Mononuclear cell (primary cell): ENCODE results near the gene SPATA33. TPM values are rescaled to one million over a fixed set of nuclear protein-coding genes. Genes with fewer than 3 reads are reported as not detected.

Experiments used
- H3K27me3 ChIP-seq: 2 replicates; pipeline ENCODE4 v1.6.0; 2011; ENCODE audit warnings: low read length, control low read depth; ENCODE audit not compliant: insufficient read depth
- H3K4me1 ChIP-seq: 2 replicates; pipeline ENCODE4 v1.5.1; 2011; ENCODE audit warnings: mild to moderate bottlenecking, low read length, control low read depth; ENCODE audit not compliant: insufficient read depth
- H3K4me3 ChIP-seq: 2 replicates; pipeline ENCODE4 v1.5.1; 2011; ENCODE audit warnings: mild to moderate bottlenecking, low read length, moderate library complexity
- H3K9me3 ChIP-seq: 2 replicates; pipeline ENCODE4 v1.5.1; 2011; ENCODE audit warnings: low read depth, mild to moderate bottlenecking, control low read depth, low read length
- total RNA-seq: library from RNA; depleted of rRNA; stranded (reverse); fragments of >200 nt; gene quantifications from one replicate; pipeline ENCODE4 v1.2.3, GENCODE V29; 2012

SPATA33 gene
- total RNA-seq, 1 donor, result 1.3 TPM

DNA sequence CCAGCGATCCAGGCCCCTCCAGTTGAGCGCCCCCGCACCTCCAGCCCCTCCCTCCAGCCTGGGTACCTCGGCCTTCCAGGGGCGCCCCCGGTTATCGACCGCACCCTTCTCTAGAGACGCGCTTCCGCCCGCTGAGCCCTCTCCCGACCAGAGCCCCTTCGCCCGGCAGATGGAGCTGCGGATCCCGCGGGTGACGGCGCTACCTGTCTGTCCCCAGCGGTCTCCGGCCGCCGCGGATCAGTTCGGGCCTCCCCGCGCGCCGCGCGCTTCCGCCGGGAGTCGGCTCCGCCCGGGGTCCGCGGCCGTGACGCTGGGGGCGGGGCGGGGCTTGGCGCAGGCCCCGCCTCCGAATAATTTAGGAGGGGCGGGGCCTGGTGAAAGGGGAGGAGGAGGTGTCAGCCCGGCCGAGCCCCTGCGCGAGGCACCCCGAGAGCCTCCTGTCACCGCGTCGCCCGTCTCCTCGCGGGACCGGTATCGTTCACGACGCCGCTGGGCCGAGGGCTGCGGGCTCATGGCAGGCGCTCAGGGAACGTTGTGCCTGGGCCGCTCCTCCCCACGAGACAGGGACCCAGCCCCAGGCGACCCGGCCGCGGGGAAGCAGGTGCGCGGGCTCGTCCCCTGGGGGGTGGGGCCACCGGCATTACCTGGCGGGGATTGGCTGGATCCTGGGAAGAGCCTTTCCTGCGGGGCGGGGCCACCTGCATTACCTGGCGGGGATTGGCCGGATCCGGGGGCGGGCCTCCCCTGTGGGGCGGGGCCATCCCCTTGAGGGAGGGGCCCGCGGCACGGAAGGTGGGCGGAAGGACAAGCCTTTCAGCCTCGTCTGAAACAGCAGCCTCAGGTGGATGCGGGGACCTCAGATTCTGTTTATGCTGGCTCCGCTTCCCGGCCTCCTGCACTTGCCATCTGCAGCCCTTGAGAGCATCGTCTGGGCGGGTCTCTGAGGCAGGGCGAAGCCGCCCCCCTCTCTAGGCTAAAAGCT is 44.1 kb downstream of the SPATA33 start, which contains the start of gene SPATA2L:
SPATA2L (minus strand) TSS at position 281 of the 982 bp plus-strand sequence. CDS start 473 bp downstream, outside the sequence.
- Histone ChIP-seq H3K4me3 (peak within 1 kb of the TSS; percentile 52), H3K4me1 (peaks cover 38% of the 10 kb centered on the region), H3K27me3 (no peaks in the 10 kb centered on the region), H3K9me3 (no peaks in the 10 kb centered on the region)

DNA sequence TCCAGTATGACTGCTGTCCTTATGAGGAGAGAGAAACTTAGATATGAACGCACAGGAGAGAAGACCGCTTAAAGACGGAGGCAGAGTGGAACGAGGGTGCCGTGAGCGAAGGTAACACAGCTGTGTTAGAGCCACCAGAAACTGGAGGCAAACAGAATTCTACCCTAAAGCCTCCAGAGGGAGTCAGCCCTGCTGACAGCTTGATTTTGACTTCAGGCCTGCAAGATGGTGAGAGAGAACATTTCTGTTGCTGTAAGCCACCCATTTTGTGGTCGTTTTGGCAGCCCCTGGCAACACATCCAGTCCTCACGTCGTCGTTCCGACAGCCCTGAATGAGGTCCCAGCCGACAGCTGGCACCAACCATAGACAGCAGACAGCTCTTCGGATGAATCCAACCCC is 46.6 kb downstream of the SPATA33 start:
- Histone ChIP-seq H3K27me3 (no peaks in the 10 kb centered on the region), H3K4me3 (no peak overlapping the region), H3K4me1 (peaks cover 36% of the 10 kb centered on the region), H3K9me3 (no peaks in the 10 kb centered on the region)

DNA sequence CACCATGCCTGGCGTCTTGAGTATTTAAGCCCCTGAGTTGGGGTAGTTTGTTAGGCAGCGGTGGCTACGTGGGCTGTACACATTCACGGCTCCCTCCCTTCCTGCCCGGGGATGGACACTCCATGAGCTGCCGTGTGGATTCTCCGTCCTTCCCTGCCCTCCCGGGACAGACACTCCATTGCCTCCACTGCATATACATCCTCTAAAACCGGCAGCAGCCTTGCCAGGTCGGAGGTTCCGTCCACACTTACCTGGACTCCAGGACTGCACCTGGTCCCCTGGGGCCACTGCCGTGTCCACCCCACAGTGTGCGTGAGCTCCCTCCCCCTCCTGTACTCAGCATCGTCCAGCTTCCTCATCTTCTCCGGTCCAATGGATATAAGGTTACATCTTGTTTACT is 47.4 kb downstream of the SPATA33 start:
- H3K9me3 ChIP-seq, result no peaks in the 10 kb centered on the region
- no peaks in the 10 kb centered on the region for H3K27me3 ChIP-seq

DNA sequence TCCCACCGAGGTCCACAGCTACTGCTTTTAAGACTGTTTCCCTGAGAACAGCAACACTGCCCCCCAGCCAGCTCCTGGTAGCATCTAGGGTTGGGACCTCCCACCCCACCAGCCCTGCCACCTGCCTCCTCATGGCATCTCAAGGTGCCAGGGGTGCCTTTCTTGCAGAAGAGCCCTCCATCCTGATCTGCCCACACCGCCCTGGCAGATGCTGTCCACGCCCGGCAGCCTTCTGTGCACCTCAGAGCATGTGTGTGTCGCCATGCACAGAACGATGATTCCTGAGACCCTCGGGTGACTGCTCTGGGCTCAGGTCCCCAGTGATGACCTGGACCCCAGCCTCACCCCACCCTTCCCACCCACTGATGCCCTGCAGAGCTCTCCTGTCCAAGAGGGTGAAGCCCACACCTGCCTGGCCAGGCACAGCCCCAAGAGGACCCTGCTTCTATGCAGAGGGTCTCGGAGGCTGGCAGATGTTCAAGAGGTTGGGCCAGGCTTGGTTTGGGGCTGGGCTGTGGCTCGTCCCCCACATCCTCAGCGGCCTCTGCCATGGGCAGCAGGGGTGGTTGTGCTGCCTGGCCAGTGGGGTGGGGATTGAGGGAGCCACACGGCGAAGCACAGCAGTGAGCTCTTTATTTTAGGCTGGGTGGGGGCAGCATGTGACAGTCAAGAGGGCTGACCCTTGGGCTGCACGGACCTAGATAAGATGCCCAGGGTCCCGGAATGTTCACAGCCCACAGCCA is 49.1 kb downstream of the SPATA33 start:
- H3K9me3 ChIP-seq, result no peaks in the 10 kb centered on the region
- H3K4me1 ChIP-seq, result peaks cover 18% of the 10 kb centered on the region
- no peak overlapping the region for H3K4me3 ChIP-seq
- no peaks in the 10 kb centered on the region for H3K27me3 ChIP-seq

More for the DNA sequence above, 47.4 kb downstream of the SPATA33 start:
- peaks cover 30% of the 10 kb centered on the region for H3K4me1 ChIP-seq
- no peak overlapping the region for H3K4me3 ChIP-seq

DNA sequence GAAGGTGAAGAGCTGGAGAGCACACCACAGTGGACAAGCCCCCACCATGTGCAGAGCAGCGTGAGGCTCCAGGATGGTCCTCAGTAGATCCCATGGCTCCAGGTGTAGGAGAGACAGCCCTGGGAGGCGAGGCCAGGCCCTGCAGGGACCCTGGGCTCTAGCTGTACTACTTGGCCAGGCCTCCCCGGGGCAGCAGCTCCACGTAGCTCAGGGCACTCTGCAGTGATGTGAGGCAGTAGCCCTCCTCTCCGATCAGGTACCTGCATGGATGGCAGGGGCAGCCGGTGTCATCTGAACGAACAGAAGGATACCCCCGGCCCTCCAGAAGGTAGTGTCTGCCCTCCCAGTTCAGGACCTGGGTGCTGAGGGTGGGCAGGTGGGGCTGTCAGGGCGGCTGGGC is 50.1 kb downstream of the SPATA33 start:
- Histone ChIP-seq H3K4me1 (peaks cover 21% of the 10 kb centered on the region), H3K4me3 (no peak overlapping the region), H3K9me3 (no peaks in the 10 kb centered on the region), H3K27me3 (no peaks in the 10 kb centered on the region)

DNA sequence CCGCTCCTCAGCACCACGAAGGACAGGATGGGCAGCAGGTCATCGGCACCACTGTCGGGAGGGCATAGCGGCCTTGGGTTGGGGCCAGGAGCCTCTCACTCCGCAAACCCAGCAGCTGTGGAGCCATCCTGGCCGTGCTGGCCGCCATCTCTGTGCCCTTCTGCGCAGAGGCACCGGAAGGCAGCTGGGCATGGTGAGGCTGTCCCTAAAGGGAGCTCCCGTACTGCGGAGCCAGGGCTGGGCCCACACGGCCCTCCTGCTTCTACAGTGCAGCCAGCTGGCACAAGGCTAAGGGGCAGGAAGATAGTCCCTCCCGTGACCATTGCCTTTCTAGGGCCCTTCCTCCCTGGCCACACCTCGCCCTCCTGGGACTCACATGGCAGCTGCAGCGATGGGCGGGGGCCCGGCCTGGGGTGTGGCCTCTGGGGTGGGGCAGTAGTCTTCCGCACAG is 50.9 kb downstream of the SPATA33 start:
- no peak overlapping the region for H3K4me3 ChIP-seq
- no peaks in the 10 kb centered on the region for H3K9me3 ChIP-seq
- peaks cover 23% of the 10 kb centered on the region for H3K4me1 ChIP-seq
- H3K27me3 ChIP-seq, result no peaks in the 10 kb centered on the region

DNA sequence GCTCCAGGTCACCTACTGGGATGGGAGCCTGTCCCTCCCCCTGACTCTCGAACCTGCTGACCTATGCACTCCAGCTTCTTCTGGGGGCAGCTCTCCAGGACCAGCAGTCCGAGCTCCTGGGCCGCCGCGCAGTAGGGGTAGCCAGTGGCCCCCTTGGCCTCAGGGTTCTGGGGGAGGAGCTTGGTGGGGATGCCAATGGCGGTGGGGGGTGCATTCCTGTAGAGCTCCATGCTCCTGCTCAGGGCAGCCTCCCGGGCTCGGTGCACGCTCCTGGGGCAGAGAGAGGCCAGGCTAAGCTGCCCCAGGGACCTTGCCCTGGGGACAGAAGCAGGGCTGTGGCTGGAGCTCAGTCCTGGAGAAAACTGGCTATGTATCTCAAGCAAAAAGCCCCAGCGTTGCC is 51.5 kb downstream of the SPATA33 start:
- Histone ChIP-seq H3K9me3 (no peaks in the 10 kb centered on the region), H3K4me3 (no peak overlapping the region), H3K27me3 (no peaks in the 10 kb centered on the region), H3K4me1 (peaks cover 23% of the 10 kb centered on the region)

DNA sequence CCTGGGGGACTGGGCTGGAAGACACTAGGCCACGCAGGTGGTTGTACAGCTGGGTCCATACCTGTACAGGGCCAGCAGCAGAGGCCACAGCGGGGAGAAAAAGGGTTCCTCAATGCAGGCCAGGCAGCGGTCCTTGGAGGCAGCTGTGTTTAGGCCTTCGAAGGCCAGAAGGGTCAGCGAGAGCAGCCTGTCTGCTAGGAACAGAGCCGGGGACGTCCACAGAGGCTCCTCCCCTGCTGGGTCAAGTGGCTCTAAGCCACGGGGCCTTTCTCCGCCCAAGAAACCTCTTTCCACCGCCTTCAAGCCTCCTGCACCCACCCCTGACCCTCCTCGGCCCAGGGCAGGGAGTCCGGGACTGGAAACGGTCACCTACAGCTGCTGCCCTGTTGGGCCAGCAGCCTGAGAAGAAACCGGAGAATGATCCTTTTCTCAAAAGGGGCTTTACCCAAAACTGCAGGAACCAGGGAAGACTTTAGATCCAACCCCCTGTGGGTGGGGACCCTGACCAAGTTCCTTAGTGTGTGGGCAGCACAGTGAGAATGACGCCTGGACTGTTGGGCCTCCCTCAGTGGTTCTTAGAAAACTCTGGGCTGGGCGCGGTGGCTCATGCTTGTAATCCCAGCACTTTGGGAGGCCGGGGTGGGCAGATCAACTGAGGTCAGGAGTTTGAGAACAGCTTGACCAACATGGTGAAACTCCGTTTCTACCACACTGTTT is 52.2 kb downstream of the SPATA33 start:
- Histone ChIP-seq H3K4me1 (peaks cover 23% of the 10 kb centered on the region), H3K27me3 (no peaks in the 10 kb centered on the region), H3K9me3 (no peaks in the 10 kb centered on the region), H3K4me3 (no peak overlapping the region)

DNA sequence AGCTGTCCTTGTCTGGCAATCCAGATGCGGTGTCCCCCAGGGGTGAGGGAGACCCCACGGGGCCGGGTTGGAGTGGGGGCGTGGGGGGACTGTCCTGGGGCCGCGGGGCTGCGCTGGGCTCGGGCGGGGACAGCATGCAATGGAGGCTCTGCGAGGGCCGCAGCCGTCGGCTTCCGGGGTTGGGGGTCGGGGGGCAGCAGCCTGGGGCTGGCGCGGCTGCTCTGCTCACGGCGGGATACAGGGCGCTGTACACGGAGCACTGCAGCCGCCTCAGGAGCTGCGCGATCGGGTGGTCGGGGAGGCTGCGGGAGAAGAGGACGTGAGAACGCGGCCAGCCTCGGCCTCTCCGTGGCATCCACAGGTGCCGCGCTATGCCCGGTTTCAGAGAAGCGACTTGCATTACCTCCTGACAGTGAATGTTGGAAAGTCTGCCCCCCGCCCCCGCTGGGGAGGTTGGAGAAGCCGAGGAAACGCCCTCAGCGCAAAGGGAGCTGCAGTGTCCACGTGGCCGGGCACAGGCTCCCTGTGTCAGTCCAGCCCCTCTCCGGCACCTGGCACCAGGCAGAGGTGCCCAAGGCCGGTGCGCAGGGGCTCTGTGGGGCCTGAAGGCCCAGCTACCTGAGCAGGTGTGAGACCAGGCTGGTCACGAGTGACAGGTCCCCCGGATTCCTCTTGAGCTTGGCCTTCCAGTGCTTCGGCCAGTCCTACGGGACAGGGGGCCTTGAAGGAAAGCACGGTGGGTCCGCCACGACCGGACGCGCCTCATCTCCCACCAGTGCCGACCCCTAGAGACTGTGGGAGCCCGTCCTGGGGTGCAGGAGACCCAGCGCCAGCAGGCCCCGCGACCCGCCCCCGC is 53.3 kb downstream of the SPATA33 start:
- Histone ChIP-seq H3K4me3 (no peak overlapping the region), H3K9me3 (no peaks in the 10 kb centered on the region), H3K27me3 (no peaks in the 10 kb centered on the region), H3K4me1 (peaks cover 20% of the 10 kb centered on the region)

DNA sequence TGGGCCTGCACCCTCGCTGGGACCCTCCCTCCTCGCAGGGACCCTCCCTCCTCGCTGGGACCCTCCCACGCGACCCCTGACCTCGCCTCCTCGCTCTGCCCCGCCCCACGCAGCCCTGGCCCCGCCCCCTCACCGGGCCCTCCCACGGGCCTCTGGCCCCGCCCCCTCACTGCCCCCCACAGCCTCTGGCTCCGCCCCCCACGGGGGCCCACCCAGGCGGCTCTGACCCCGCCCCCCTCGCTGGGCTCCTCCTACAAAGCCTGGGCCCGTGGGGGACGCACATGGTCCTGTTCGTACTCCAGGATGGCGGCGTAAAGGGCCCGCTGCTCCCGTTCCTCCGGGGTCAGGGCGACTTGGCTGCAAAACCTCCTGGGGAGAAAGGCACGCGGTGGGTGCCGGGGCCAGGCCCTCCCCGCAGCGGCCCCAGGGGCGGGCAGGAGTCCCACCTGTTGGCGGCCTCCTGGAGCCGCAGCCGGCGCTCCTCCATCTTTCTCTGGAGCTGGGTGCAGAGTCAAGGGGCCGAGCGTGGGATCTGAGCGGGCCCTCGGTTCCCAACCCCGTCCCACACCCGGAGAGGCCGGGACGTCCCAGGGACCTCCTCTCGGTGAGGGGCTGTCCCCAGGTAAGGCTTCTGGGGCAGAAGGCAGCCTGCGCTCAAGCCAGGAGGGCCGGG is 54.1 kb downstream of the SPATA33 start:
- Histone ChIP-seq H3K9me3 (no peaks in the 10 kb centered on the region), H3K4me1 (peaks cover 13% of the 10 kb centered on the region), H3K27me3 (no peaks in the 10 kb centered on the region), H3K4me3 (peak overlapping the region; percentile 24)

DNA sequence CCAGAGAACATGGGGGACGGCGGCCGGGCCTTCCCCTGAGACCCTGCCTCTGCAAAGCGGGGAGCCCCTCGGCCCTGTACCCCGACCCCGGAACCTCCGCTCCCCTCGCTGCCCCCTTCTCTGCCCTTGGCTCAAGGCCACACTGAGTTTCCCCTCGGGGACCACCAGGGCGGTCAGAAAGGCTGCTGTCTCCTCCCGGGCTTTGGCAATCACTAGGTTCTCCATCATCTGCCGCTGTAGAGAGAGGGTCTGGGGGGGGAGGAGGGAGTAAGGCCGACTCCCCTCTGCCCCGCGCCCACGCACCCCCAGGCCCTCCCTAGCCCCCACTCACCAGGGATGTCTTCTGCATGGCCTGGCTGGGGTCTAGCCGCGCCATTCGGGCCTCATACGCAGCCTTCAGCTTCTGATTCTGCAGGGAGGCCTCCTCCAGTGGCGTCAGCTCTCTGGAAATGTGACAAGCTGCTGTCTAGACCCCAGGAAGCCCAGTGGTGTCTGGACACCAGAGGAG is 54.7 kb downstream of the SPATA33 start:
- peak overlapping the region; percentile 24 for H3K4me3 ChIP-seq
- H3K9me3 ChIP-seq, result no peaks in the 10 kb centered on the region
- H3K4me1 ChIP-seq, result peaks cover 13% of the 10 kb centered on the region
- no peaks in the 10 kb centered on the region for H3K27me3 ChIP-seq

DNA sequence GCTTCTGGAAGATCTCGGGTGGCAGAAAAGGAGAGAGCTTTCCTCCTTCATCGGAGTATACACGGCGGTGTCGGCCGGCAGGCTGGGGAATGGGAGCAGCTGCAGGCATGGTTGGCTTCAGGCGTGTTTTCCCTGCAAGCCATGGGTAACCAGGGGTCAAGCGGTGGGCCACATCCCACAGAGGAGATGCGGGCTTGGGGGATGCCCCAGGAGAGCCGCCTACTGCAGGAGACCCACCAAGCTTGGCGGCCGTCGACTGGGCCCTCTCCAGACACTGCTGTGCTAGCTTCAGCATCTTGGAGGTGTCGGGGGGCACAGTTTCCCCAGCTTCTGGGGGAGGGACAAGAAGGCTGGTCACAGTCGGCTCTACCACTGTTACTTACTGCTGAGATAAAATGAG is 58.9 kb downstream of the SPATA33 start:
- no peaks in the 10 kb centered on the region for H3K27me3 ChIP-seq
- no peak overlapping the region for H3K4me3 ChIP-seq
- peaks cover 43% of the 10 kb centered on the region for H3K4me1 ChIP-seq
- no peaks in the 10 kb centered on the region for H3K9me3 ChIP-seq

DNA sequence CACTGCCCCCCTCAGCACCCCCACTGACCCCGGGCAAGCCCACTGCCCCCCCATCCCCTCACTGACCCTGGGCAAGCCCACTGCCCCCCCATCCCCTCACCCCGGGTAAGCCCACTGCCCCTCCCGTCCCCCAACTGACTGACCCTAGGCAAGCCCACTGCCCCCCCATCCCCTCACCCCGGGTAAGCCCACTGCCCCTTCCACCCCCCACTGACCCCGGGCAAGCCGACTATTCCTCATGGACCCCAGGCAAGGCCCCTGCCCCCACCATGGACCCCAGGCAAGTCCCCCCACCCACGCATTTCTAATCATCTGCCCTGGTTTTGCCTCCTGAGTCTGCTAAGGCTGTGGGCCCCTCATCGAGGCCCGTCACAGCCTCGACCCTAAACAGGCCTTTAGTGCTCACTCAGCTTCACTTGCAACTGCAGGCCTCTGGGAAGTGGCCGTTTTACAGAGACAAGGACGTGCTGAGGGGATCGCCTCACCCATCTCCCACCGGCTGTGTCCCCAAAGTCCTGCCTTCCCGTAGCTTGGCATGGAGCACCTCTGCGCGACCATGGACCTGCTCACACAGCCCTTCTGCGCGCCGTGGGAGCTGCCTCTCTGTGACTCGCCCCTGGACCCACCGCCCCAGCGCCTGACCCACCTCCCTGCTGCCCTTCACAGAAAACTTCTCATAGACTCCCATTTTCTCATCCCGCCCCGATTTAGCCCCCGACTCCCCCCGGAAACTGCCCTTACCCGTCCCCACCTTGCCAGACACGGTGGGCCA is 59.5 kb downstream of the SPATA33 start:
- peaks cover 39% of the 10 kb centered on the region for H3K4me1 ChIP-seq
- H3K27me3 ChIP-seq, result no peaks in the 10 kb centered on the region
- H3K4me3 ChIP-seq, result no peak overlapping the region
- no peaks in the 10 kb centered on the region for H3K9me3 ChIP-seq
